PC-3 (cell line): ENCODE measurements around the gene DEPDC1B.

Experiments
- CTCF ChIP-seq: fragments of 300-600 bp; sonication (generic); conservative IDR thresholded peaks from 2 replicates; pipeline ENCODE4 v1.5.1; 2017; ENCODE audit warnings: antibody characterized with exemption, low read depth, mild to moderate bottlenecking, low read length
- EZH2 ChIP-seq: fragments of 300-600 bp; sonication (generic); IDR thresholded peaks from one replicate; pipeline ENCODE4 v1.6.1; 2017; ENCODE audit warnings: antibody characterized with exemption, mild to moderate bottlenecking, low read length; ENCODE audit not compliant: unreplicated experiment

- TF ChIP-seq CTCF (no peak), EZH2 (no peak)
Observed at GRCh38 chr5:60576425-60576824, 123.5 kb downstream of the DEPDC1B start.
